ENCODE data around the gene CCDC188.

The CCDC188 gene

DNA sequence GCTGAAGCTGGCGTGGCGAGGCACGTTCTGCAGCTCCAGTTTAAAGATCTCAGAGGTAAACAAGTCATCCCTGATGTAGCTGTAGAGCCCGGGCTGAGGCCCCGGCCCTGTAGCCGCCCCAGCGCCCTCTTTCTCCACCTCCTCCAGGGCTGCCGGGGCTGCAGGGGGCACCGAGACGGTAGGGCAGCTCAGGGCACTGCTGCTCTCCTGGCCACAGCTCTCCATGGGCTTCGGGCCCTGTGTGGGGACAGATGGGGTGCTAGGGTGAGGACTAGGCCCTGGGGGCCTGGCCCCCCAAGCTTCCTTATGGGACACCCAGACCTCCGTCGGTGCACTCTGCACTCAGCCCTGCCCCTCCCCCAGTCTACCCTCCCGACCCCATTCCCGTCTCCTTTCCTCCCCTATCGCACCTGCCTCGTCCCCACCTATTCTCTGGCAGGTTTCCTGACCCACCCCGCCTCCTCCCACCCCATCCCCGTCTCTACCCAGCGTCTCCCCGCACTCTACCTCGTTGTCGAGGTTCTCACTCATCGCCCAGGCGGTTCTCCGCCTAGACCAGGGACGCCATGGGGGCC is 34.4 kb downstream of the CCDC188 start:
- DNase-seq = no peak

DNA sequence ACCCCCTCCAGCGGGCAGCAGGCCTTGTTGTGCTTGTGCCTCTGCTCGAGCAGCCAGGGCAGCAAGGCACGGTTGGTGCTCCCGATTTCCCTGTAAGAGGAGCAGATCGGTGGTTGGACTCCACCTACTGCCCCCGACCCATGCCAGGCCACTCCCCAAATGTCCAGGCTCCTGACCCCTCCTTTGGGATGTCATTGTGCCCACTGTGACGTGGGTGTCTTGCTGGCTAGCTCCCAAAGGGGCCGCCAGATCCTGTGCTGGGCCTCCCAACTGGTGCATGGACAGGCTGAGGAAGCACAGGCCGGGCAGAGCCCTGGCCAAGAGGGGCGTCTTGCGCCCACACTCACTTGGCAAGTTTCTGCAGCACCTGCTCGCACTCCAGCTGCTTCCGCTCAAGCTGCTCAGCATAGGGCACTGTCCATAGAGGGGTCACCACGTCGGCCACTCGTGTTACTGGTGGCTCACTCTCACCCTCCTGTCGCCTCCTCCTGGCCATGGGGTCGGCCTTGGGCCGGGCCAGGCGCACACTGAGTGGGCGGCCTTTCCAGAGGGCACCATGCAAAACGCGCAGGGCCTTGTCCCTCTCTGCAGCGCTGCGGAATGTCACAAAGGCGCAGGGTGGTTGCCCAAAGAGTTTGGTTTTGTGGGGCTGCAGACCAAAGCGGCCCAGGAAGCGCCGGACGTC is 35.0 kb downstream of the CCDC188 start, which contains the start of gene RANBP1:
RANBP1 (plus strand) TSS at position 414 of the 685 bp plus-strand sequence; CDS start at position 495, 81 bp downstream.
- no peak for DNase-seq

DNA sequence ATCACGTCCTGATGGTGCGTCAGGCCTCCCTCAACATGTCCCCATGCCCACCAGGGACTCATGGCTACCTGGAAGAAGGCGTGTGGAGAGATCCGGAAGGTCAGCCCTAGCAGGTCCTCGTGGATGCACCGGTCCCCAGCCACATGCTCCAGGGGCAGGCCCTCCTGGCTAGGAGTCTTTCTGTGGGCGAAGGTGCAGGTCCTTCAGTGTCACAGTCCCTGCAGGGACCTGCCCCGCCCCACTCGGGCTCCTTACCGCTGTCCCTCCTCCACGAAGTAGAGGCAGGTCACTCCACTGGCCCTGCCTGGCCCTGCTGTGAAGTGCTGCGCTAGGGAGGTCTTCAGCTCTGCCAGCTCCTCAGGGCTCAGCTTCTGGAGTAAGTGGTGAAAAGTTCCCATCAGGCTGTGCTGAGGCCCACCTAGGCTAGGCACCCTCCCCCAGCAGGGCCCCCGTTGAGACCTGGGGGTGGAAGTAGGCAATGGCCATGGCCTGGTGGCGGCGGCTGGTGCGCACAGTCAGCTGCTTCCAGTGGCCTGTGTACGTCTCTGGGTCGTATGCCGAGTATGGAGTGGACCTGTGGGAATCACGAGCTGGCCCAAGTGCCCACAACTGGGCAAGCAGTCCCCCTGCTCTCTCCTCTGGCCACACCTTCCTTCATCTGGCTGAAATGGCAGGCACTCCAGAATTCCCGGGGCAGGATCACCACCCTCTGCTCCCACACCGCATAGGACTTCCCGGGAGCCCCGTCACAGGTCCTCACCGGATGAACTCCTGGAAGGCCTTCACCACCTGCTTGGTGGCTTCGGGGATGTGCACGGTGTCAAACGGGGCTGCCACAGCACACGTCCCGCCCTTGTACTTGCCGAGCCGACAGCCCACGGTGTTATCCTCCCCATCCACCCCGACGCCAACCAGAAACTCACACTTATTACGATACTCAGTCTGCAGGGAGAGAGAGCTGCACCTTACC is 36.1 kb downstream of the CCDC188 start:
- no peak for DNase-seq

DNA sequence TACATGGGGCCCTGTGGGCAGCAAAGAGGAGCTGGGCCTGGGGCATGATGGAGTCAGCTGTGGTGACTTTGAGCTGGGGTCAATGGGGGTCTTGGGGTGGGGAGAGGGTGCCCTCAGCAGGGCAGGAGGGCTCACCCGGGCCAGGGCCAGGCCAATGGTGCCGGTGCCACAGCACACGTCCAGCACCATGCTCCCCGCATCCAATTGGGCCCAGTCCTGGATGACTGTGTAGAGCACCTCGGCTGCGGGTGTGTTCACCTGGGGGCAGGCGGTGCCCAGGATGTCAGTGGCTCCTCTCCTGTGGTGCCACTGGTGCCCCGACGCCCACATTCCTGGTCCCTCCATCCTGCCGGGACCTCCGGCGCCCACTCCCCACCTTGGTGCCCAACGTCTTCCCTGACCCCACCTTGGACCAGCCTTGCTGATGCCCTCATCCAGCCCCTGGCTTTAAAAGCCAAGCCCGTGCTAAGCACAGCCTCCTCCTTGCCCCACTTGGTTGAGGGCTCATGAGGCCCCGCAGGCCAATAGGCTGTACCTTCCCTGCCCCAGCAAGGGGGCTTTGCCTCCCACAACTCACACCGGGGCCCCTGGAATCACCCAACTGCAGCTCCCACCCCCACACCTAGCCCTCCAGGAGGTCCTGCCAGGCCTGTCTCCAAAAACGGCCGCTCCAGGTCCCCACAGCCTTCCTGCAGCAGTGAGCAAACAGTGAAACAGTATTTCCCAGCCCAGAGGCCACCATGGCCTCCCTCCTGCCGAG is 37.1 kb downstream of the CCDC188 start:
- no peak for DNase-seq

DNA sequence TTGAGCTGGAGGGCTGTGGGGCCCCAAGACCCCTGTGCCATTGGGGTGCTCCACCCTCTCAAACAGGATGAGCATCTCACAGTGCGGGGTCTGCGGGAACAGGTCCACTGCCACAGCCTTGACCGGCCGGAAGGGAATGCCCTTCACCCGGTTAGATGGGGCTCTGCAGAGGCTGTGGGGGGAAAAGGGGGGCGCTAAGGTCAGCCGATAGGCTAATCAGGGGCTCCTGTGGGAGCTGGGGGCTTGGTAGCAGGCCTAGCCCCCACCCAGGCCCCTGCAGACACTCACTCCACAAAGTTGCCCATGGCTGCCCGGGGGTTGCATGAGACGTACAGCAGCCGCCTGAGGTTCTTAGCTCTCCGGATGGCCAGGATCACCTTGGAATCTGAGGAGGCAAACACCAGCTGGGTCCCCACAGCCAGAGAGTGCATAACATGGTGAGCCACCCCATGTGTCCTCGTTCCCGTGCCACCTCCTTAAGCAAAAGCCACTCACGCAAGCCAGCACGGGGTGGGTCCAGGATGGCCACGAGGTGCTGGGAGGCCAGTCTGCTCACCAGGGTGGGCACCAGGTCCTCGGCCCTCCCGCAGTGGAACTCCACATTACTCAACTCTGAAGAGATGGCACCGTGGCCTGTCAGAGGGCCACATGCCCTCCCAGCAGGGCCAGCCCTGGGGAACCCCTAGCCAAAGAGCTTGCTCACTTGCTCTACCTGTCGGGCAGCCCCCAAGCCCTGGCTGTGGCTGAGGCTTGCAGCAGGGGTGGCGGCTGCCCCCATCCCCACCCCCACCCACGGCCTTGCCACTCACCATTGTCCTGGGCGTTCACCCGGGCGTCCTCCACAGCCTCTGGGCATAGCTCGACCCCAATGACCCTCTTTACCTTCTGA is 38.0 kb downstream of the CCDC188 start:
- no peak for DNase-seq

DNA sequence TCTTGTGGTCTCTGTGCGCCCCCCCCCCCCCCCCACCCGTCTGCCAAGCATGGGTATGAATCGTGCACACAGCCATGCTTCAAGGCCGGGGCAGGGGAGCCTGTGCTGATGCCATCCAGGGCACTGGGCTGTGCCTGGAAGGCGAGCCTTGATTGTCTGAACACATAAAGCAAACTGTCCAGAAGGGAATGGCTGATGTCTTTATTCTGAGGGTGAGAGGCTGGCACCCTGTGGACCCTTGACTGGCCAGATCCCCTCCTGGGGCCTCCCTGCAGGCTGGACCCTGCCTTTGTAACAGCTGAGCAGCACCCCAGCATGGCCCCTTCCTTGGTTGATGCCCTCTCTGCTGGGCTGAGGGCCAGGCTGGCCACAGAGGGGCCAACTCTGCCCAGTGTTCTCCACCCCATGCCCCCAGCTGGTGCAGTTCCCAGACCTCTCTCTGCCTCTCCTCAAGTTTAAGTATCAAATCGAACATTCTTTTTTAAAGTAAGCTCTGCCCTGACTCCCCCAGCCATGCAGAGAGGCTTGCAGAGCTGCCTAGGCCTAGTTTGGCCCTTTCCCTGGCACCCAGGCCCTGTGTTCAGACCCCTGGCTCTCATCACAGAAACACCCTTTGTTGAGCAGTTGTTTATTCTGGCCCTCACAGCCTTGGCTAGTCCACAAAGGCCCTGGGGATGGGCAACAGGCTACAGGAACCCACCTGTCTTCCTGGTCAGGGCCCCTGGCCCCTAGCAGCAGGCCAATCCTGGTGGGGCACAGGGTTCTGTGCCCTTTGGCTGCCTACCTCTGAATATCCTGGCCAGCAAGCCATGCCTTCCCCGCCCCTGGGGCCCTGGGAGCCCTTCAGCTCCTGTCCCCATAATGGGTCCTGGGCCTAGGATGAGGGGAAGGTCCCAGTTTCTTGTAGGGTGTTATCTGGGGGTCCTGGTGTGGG is 38.9 kb downstream of the CCDC188 start:
- no peak for DNase-seq

DNA sequence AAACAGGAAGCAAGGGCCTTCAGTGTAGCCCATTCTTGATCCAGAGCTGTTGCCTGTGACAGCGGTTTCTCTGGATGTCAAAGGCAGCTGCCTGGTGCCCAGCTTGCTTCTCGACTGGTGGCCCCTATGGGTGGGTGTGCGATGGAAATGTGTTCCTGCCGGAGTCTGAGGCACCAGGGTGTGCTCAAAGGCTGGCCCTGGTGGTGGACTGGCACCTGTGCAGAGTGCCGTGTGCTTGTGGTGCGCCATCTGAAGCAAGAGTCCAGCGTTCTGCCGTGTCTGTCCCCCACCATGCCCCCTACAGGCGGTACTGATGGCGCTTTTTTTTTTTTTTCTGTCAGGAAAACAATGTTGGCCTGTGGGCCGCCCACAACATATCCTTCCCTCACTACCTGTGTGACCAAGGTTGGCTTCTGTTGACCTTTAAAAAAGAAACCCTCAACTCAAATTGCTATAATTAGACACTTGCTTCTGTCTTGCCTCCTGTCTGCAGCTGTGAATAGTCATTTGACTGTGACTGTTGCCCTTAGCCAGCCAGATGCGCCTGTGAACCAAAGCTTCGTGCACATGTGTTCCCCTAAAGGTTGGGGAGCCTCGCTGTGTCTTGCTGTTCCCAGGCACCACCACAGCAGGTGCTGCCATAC is 39.7 kb downstream of the CCDC188 start:
- DNase-seq = no peak

DNA sequence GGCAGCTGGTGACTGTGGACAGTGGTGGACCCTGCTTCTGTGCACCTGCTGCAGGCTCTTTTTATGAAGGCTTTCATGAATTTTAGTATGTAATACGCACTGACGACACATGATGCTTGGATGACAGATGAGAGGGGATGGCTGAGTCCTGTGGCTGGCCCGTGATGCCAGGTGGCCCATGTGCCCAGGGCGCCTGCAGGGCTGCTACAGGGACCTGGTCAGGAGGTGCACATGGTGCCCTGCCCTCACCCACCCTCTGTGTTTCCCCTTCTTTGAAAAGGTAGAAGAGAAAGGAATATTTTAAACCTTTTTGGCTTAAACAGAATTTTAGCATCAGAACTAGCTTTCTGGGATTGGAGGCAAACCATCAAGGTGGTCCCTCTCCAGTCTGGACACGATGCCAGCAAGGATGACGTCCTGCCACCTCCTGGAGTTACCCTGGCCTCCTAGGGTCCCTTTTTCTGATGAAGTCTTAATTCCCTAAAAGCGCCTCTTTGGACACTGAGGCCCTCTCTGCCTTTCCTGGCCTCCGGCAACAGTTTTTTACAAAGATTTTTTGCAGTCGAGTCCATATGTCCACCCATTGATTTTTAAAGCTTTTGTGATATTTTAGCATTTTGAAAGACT is 40.4 kb downstream of the CCDC188 start:
- DNase-seq = no peak

DNA sequence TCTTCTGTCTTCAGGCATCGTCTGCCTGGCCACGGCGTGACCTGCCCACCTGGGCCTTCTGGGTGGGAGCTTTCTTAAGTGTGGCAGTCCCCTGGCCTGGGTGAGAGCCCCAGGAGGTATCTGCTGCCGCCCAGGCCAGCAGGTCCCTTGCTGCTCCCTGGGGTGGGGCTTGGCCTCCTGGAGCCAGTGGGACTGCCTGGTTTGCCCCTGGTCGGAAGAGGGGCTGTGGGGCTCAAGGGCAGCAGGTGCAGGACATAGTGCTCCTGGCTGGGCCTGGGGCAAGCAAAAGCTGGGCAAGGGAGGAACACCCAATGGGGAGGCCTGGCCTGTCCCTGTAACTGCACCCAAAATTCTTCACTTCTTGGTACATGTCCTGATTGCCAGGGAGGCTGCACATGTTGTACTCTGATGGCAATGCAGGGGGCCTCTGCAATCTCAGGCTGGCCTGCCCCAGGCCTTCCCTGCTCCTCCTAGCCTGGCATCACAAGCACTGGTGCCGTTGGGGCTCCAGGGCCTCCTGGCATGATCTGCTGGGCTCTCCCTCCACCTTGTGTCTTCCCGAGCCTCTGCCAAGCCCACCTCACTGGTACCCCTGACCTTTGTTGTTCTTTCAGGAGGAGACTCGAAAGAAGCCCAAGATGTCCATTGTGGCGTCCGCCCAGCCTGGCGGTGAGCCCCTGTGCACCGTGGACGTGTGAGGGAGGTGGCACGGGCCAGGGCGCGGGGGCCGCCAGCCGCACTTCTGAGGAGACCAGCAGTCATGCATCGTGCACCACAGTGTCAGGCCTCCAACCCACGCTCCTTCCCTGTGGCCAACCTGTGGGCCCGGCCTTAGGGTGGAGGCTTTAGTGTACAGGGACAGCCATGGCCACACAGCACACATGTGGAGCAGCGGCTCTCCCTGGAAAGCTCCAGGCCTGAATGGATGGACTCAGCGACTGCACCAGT is 41.2 kb downstream of the CCDC188 start:
- no peak for DNase-seq

DNA sequence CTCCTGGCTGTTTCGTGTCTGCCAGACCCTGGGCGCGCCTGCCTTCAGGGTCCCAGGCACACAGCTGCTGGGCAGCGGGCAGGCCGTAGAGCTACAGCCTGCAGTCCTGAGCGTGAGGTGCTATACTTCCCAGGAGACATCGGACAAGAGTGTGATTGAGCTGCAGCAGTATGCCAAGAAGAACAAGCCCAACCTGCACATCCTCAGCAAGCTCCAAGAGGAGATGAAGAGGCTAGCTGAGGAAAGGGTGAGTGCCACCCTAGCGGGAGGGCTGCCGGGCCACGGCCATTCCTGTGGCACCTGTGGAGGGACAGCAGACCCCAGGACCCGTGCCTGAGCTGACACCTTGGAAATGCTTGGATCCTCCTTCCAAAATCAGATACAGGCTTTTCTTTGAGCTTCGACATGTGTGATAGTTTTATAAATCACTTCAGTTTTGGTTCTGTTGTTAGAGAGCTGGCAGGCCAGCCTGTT is 42.1 kb downstream of the CCDC188 start:
- no peak for DNase-seq

DNA sequence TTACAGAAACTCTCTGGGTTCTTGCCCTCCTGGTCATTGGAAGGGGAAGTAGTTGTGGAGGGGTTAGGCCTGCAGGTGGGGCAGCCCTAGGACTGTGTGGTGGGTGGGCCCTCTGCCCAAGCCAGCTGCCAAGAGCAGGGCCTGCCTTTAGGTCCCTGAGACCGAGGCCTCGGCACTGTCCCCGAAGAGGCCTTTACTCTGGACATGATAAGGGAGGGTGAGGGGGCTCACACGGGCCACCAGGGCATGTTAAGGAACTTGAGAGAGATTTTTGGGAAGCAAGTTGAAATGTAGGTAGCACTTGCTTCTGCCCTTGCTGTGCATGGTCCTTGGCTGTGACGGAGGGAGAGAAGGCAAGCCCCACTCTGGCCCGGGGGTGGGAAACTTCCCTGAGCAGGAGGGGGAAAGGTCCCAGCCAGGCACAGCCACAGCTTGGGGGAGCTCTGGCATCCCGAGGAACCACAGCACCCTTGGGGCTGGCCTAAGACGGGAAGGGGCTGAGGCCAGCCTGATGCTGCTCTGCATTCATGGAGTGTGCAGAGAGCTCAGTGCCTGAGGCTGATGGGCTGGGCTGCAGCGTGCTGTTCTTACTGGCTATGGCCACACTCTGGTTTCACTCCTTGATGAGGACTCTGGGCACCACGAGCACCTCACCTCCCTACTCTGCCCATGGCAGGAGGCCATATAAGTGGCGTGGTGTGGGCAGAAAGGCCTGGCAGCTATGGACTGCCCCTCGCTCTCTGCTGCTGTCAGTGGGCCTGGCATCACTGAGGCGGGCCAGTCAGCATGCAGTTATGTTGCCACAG is 42.7 kb downstream of the CCDC188 start:
- no peak for DNase-seq

DNA sequence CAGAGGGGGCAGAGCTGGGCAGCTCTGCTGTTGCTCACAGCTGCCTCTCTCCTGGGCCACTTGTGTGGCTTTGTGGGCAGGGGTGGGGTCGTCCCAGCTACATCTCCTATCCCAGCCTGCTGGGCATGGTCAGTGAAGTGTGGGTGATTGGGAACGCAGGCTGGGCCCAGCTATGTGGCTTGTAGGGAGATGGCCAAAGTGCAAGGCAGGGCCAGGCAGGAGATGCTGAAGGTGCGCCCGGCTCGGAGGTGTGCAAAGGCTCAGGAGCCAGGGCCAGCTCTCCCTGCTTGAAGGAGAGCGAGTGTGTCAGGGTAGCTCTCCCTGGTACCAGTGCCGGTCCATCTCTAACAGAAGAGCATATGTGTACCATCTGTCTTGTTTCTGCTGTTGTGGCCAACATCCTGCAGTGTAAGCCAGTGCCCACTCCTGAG is 43.4 kb downstream of the CCDC188 start:
- no peak for DNase-seq

DNA sequence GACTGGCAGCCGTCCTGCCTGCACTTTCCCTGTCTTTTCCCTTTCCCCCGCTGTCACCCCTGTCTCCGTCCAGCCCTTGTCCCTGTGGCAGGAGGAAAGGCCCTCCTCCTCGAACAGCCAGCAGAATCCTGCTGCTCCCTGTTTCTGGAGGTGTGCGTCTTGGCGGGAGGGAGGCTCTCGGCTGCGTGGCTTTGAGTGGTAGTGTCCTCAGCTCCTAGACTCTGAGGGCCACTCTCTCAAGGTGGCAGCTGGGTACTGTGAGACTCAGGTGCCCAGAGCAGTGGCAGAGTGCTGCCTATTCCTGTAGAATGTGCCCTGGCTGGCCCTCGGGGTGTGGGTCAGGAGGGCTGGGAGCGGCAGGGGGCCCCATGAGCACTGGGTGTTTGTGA is 44.0 kb downstream of the CCDC188 start:
- DNase-seq = no peak

DNA sequence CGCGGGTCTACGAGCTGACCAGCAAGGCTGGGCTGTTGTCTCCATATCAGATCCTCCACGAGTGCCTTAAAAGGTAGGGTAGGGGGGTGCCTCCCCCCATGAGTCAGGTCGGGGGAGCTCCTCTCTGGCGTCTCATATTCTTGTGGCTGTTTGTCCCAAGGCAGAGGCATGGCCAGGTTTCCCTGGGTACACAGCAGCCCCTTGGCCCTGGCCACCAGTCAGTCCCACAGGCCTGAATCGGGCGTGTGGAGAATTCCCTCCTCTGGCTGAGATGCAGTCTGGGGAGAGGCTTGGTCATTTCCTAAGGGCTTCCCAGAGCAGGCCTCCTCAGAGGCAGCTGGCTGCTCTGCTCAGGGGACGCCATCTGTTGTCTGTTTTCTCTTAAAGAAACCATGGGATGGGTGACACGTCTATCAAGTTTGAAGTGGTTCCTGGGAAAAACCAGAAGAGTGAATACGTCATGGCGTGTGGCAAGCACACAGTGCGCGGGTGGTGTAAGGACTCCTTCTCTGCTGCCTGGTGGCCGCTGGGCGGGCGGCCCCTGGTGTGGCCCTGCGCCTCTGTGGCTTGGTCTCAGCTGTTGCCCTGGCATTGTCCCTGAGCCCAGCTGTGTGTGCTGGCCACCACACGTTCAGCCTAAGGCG is 44.5 kb downstream of the CCDC188 start:
- DNase-seq = no peak

DNA sequence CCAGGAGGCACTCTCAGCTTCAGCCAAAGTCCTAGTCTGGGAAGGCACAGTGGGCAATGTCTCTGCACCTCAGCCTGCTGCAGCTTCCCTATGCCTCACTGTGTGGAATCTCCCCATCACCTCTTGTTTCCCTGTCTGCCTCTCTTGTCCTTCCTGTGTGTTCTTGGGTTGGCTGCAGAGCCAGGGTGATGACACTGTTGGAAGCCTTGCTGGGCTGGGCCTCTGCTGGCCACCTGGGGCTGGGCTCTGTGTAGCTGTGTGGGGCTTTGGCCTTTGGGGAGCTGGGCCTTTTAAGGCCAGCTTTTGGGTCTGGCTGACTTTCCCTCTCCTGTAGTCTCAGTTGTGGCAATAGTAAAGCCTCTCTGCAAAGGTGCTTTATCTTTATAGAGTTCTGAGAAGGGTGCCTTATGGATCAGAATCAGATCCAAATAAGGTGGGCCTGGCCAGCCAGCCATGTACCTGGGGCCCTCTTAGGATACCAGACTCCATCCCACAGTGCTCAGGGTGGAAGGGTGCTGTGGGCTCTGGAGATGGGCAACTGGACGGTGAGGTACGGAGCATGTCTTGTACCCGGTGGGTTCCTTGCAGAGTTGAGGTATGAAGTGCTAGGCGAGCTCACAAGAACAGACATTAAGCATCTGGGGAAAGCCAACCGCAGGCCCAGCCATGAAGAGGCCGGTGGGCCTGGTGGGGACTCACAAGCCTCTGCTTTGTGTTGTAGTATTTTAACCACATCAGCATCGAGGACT is 45.2 kb downstream of the CCDC188 start:
- DNase-seq = no peak

DNA sequence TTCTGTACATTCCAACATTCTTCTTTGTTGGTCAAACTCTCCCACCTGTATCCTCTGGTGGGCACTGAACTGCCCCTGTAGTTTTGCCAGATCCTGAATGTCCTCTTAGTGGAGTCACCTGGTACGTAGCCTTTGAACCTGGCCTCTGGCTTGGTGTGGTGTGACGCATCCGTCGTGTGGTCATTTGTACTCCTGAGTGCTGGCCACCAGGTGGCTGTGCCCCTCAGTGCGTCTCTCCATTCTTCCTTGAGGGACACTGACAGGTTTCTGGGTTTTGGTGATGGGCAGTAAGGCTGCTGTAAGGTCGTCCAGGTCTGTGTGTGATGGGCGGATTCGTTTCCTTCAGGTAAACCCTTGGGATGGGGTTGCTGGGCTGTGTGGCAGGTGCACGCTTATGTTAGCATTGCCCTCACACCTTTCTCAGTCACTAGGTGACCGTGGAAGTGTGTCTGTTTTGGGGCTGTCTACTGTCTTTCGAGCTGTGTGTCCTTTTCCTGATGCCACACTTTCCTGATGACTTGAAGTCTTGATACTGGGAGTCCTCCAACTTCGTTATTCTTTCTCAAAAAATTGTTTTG is 48.6 kb downstream of the CCDC188 start:
- no peak for DNase-seq
